Neural progenitor cell (in vitro differentiated cells): Measurements from ENCODE around the gene JAK1. TPM values are rescaled to one million over a fixed set of nuclear protein-coding genes. Genes with fewer than 3 reads are reported as not detected.

ENCODE experiments used
- DNase-seq: peaks from one replicate; pipeline ENCODE4 v3.0.0-alpha.2; 2016; ENCODE audit warnings: low spot score
- H2AFZ ChIP-seq: fragments of 200-600 bp; sonication (generic); replicated peaks from 2 replicates; pipeline ENCODE4 v1.6.1; 2016; ENCODE audit warnings: antibody characterized with exemption
- H3F3A ChIP-seq: fragments of 200-600 bp; sonication (generic); 2 replicates; pipeline ENCODE4 v1.6.1; 2016; ENCODE audit warnings: antibody characterized with exemption, low read depth
- H3K27ac ChIP-seq: fragments of 200-600 bp; sonication (generic); 2 replicates; pipeline ENCODE4 v1.5.1; 2016; ENCODE audit warnings: mild to moderate bottlenecking
- H3K27me3 ChIP-seq: fragments of 200-600 bp; sonication (generic); 2 replicates; pipeline ENCODE4 v1.6.1; 2016; ENCODE audit warnings: mild to moderate bottlenecking, moderate library complexity
- H3K36me3 ChIP-seq: fragments of 200-600 bp; sonication (generic); 2 replicates; pipeline ENCODE4 v1.5.1; 2016
- H3K4me1 ChIP-seq: fragments of 200-600 bp; sonication (generic); 2 replicates; pipeline ENCODE4 v1.6.1; 2016; ENCODE audit warnings: mixed run types
- H3K4me2 ChIP-seq: fragments of 200-600 bp; sonication (generic); 2 replicates; pipeline ENCODE4 v1.6.1; 2016
- H3K4me3 ChIP-seq: fragments of 200-600 bp; sonication (generic); 2 replicates; pipeline ENCODE4 v1.5.1; 2016
- H3K79me2 ChIP-seq: fragments of 200-600 bp; sonication (generic); 2 replicates; pipeline ENCODE4 v1.6.1; 2016; ENCODE audit warnings: low read depth
- H3K9ac ChIP-seq: fragments of 200-600 bp; sonication (generic); 2 replicates; pipeline ENCODE4 v1.6.1; 2016
- H3K9me3 ChIP-seq: fragments of 200-600 bp; sonication (generic); 2 replicates; pipeline ENCODE4 v1.5.1; 2016; ENCODE audit warnings: low read depth
- H4K20me1 ChIP-seq: fragments of 200-600 bp; sonication (generic); 2 replicates; pipeline ENCODE4 v1.6.1; 2016; ENCODE audit warnings: low read depth
- H3K27ac Mint-ChIP-seq: 3 replicates; pipeline ENCODE4 v1.8.0; 2021; ENCODE audit warnings: mixed read lengths
- H3K27me3 Mint-ChIP-seq: 2 replicates; pipeline ENCODE4 v1.8.0; 2022; ENCODE audit warnings: low read depth, mild to moderate bottlenecking, inconsistent platforms, moderate library complexity, mixed read lengths; ENCODE audit not compliant: insufficient read depth
- H3K36me3 Mint-ChIP-seq: 3 replicates; pipeline ENCODE4 v1.8.0; 2021; ENCODE audit warnings: mixed read lengths
- H3K4me1 Mint-ChIP-seq: 3 replicates; pipeline ENCODE4 v1.8.0; 2021; ENCODE audit warnings: mixed read lengths
- H3K4me3 Mint-ChIP-seq: 3 replicates; pipeline ENCODE4 v1.8.0; 2021; ENCODE audit warnings: mild to moderate bottlenecking, moderate library complexity, mixed read lengths
- H3K9me3 Mint-ChIP-seq: 3 replicates; pipeline ENCODE4 v1.8.0; 2020; ENCODE audit warnings: mixed read lengths
- EZH2 ChIP-seq: fragments of 200-600 bp; sonication (generic); IDR thresholded peaks from 2 replicates; pipeline ENCODE4 v1.6.1; 2017; ENCODE audit warnings: antibody characterized with exemption, mild to moderate bottlenecking, moderate library complexity
- EZH2phosphoT487 ChIP-seq: fragments of 200-600 bp; sonication (generic); IDR thresholded peaks from 2 replicates; pipeline ENCODE4 v1.6.1; 2017; ENCODE audit warnings: antibody characterized with exemption
- total RNA-seq: library from RNA; depleted of rRNA; stranded (reverse); fragments of >200 nt; gene quantifications from 2 replicates; pipeline ENCODE4 v1.2.3, GENCODE V29; 2015; ENCODE audit warnings: low replicate concordance
- TF ChIP-seq, protein P1 (sequence below): fragments of 200-600 bp; sonication (generic); IDR thresholded peaks from 2 replicates; pipeline ENCODE4 v1.5.1; 2017; ENCODE audit warnings: antibody characterized with exemption, mild to moderate bottlenecking

The JAK1 gene
- total RNA-seq, 1 donor from 2014 or later: 6.5 TPM

DNA sequence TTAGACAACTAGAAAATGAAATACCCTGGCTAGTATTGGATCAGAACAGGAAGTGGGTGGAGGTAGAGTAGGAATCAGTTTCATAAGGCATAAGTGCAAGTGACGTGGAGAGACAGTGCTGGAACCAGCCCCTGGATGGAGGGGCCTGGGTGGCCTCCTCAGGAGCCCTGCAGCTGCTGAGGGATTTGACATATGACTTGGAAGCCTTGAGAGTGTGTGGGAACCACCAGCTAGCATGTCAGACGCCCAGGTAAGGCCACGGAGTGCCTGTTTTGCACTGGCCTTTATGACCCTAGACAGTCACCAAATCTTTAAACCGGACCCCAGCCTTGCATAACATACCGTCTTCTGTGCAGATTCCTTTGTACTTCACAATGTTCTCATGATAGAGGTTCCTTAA lies 127.1 kb downstream of the JAK1 start:
- H3K27me3 Mint-ChIP-seq: peaks cover 3% of the 10 kb centered on the region
- Histone ChIP-seq H3K9me3 (no peaks in the 10 kb centered on the region), H3K4me2 (no peak overlapping the region), H2AFZ (no peak overlapping the region), H4K20me1 (no peaks in the 10 kb centered on the region), H3K4me3 (no peak overlapping the region), H3K79me2 (no peaks in the 10 kb centered on the region), H3K9ac (no peak overlapping the region), H3F3A (no peaks in the 10 kb centered on the region), H3K36me3 (no peaks in the 10 kb centered on the region), H3K4me1 (peaks cover 7% of the 10 kb centered on the region), H3K27ac (no peak overlapping the region), H3K27me3 (no peaks in the 10 kb centered on the region)
- DNase-seq: no peak
- peaks cover 4% of the 10 kb centered on the region for H3K4me1 Mint-ChIP-seq
- no peak overlapping the region for H3K4me3 Mint-ChIP-seq
- no peak for TF ChIP-seq EZH2phosphoT487
- TF ChIP-seq EZH2: no peak
- TF ChIP-seq, protein P1, sequence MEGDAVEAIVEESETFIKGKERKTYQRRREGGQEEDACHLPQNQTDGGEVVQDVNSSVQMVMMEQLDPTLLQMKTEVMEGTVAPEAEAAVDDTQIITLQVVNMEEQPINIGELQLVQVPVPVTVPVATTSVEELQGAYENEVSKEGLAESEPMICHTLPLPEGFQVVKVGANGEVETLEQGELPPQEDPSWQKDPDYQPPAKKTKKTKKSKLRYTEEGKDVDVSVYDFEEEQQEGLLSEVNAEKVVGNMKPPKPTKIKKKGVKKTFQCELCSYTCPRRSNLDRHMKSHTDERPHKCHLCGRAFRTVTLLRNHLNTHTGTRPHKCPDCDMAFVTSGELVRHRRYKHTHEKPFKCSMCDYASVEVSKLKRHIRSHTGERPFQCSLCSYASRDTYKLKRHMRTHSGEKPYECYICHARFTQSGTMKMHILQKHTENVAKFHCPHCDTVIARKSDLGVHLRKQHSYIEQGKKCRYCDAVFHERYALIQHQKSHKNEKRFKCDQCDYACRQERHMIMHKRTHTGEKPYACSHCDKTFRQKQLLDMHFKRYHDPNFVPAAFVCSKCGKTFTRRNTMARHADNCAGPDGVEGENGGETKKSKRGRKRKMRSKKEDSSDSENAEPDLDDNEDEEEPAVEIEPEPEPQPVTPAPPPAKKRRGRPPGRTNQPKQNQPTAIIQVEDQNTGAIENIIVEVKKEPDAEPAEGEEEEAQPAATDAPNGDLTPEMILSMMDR: no peak
- H3K36me3 Mint-ChIP-seq: peaks cover 32% of the 10 kb centered on the region
- no peaks in the 10 kb centered on the region for H3K9me3 Mint-ChIP-seq
- H3K27ac Mint-ChIP-seq: peak overlapping the region; percentile 8

DNA sequence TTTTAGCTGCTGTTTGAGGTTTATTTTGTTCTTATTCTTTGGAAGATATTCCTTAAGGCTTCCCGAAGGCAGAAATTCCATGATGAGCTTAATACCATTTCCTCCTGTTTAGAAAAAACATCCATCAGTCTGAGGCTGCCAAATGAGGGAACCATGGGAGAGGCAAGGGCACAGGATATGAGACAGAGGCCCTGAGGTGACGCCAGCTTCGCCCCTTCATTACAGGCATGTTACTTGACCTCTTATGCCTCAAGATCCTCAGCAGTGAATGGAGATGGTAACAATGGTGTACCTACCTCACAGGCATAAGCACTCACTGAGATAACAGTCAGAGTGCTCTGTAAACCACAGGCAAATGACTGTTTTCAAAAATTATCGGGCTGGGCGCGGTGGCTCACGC lies 127.9 kb downstream of the JAK1 start:
- no peaks in the 10 kb centered on the region for H3K9me3 Mint-ChIP-seq
- peaks cover 26% of the 10 kb centered on the region for H3K36me3 Mint-ChIP-seq
- TF ChIP-seq EZH2phosphoT487: no peak

DNA sequence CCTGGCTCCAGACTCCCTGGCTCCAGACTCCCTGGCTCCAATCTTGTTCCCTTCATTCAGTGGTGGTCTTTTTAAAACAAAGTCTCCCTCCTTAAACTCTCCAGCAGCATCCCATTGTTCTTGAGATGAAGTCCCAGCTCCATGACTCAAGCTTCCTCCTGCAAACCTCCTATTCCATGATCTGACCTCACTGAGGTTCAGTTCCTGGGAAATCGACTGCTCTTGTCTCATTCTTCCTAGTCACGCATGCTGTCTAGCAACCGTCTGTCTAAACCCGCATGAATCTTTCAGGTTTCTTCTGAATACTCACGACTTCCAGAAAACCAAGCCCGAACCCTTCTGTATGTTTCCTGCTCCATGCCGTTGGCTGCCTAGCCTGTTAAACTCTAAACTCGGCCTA lies 129.5 kb downstream of the JAK1 start:
- H3K27ac ChIP-seq: no peak overlapping the region
- no peaks in the 10 kb centered on the region for H3K36me3 ChIP-seq

More for the DNA sequence above, 127.9 kb downstream of the JAK1 start:
- Histone ChIP-seq H3K9ac (no peak overlapping the region), H3K27me3 (no peaks in the 10 kb centered on the region), H3K27ac (no peak overlapping the region), H4K20me1 (no peaks in the 10 kb centered on the region), H3K4me2 (no peak overlapping the region), H2AFZ (no peak overlapping the region), H3K79me2 (no peaks in the 10 kb centered on the region), H3K4me1 (peaks cover 7% of the 10 kb centered on the region), H3K4me3 (no peak overlapping the region), H3F3A (no peaks in the 10 kb centered on the region), H3K9me3 (no peaks in the 10 kb centered on the region), H3K36me3 (no peaks in the 10 kb centered on the region)
- no peak for DNase-seq
- Mint-ChIP-seq H3K4me3 (no peak overlapping the region), H3K27ac (no peak overlapping the region), H3K4me1 (peaks cover 4% of the 10 kb centered on the region), H3K27me3 (peaks cover 2% of the 10 kb centered on the region)

DNA sequence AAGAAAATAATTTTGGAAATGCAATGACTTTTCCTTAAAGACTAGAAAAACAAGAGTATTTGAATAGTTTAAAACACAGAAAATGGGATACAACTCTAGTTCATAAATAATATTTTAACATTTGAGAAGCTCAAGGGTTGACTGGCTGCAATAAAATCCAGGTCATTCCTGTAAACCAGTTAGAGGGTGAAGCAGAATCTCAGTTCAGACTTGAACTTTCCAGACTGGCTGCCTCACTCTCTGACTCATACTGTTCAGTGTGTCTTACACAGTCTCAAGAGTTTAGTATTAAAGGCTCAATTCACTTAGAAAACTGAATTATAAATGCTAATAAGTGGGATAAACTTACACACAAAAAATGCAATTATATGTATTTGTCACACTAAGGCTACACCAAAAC lies 131.6 kb downstream of the JAK1 start:
- no peaks in the 10 kb centered on the region for H4K20me1 ChIP-seq
- Mint-ChIP-seq H3K4me1 (peaks cover 5% of the 10 kb centered on the region), H3K36me3 (peaks cover 26% of the 10 kb centered on the region), H3K27me3 (peaks cover 2% of the 10 kb centered on the region), H3K9me3 (no peaks in the 10 kb centered on the region), H3K4me3 (no peak overlapping the region), H3K27ac (no peak overlapping the region)
- no peaks in the 10 kb centered on the region for H3K36me3 ChIP-seq
- no peak for DNase-seq
- no peak overlapping the region for H2AFZ ChIP-seq
- no peak overlapping the region for H3K9ac ChIP-seq
- H3K27me3 ChIP-seq: no peaks in the 10 kb centered on the region
- no peak overlapping the region for H3K4me2 ChIP-seq
- no peak for TF ChIP-seq EZH2phosphoT487
- TF ChIP-seq, protein P1: no peak
- no peak for TF ChIP-seq EZH2
- peaks cover 6% of the 10 kb centered on the region for H3K4me1 ChIP-seq
- H3K9me3 ChIP-seq: no peaks in the 10 kb centered on the region
- peaks cover 3% of the 10 kb centered on the region for H3F3A ChIP-seq
- H3K27ac ChIP-seq: no peak overlapping the region
- no peak overlapping the region for H3K4me3 ChIP-seq
- H3K79me2 ChIP-seq: no peaks in the 10 kb centered on the region

More for the DNA sequence above, 129.5 kb downstream of the JAK1 start:
- no peak overlapping the region for H3K4me3 Mint-ChIP-seq
- Histone ChIP-seq H3K9me3 (no peaks in the 10 kb centered on the region), H3K4me1 (peaks cover 7% of the 10 kb centered on the region), H3K27me3 (no peaks in the 10 kb centered on the region), H3K4me2 (no peak overlapping the region), H3K9ac (no peak overlapping the region), H3F3A (no peaks in the 10 kb centered on the region), H3K4me3 (no peak overlapping the region), H3K79me2 (no peaks in the 10 kb centered on the region), H4K20me1 (no peaks in the 10 kb centered on the region), H2AFZ (no peak overlapping the region)
- peaks cover 26% of the 10 kb centered on the region for H3K36me3 Mint-ChIP-seq
- no peak overlapping the region for H3K27ac Mint-ChIP-seq
- H3K27me3 Mint-ChIP-seq: peaks cover 2% of the 10 kb centered on the region
- peaks cover 4% of the 10 kb centered on the region for H3K4me1 Mint-ChIP-seq
- TF ChIP-seq, protein P1: no peak
- TF ChIP-seq EZH2phosphoT487 (no peak), EZH2 (no peak)
- H3K9me3 Mint-ChIP-seq: no peaks in the 10 kb centered on the region
- DNase-seq: no peak
